Measurements from ENCODE around the gene SLPI. TPM values are rescaled to one million over a fixed set of nuclear protein-coding genes. Genes with fewer than 3 reads are reported as not detected.

SLPI gene
- total RNA-seq, 1 donor from 2014 or later = not detected

Other genes with a start within 250 kb of the SLPI start
- gene KCNS1, start 153.4 kb downstream of the SLPI start, total RNA-seq = under 0.01 TPM
- not detected for gene WFDC5, start 139.4 kb downstream of the SLPI start, total RNA-seq
- not detected for gene WFDC12, start 130.1 kb downstream of the SLPI start, total RNA-seq
- not detected for gene PI3, start 79.7 kb downstream of the SLPI start, total RNA-seq
- not detected for gene SEMG1, start 47.5 kb downstream of the SLPI start, total RNA-seq
- gene SEMG2, start 33.2 kb downstream of the SLPI start, total RNA-seq = not detected
- not detected for gene RBPJL, start 52.3 kb upstream of the SLPI start, total RNA-seq
- 0.52 TPM for gene MATN4, start 53.7 kb upstream of the SLPI start, total RNA-seq
- 4.2 TPM for gene SDC4, start 93.9 kb upstream of the SLPI start, total RNA-seq
- 13.6 TPM for gene SYS1, start 108.6 kb upstream of the SLPI start, total RNA-seq
- gene TP53TG5, start 123.8 kb upstream of the SLPI start, total RNA-seq = not detected
- gene DBNDD2, start 153.7 kb upstream of the SLPI start, total RNA-seq = 3.7 TPM
- gene PIGT, start 161.6 kb upstream of the SLPI start, total RNA-seq = 16.2 TPM
- gene WFDC2, start 215.2 kb upstream of the SLPI start, total RNA-seq = not detected